Measurements from ENCODE around the gene ATP13A2.
"Not testable (repeated sequence)": the region's sequence is repeated elsewhere in the genome, so short reads cannot be mapped to it uniquely, and the experiment has no call there.

The ATP13A2 gene

GRCh38 chr1:16954579-16954978 is 57.1 kb downstream of the ATP13A2 start:
- Histone ChIP-seq H2BK12ac (ENCODE audit: low read length in 2 of 2) (no peak overlapping the region), H4K91ac (ENCODE audit: low read length) (no peak overlapping the region), H3K27ac (ENCODE audit: low read length, poor library complexity, severe bottlenecking) (no peak overlapping the region), H3K4ac (ENCODE audit: low read depth in 1 of 2, low read length in 2 of 2) (no peak overlapping the region), H2BK5ac (ENCODE audit: low read depth, low read length, poor library complexity, severe bottlenecking) (no peak overlapping the region), H2AFZ (ENCODE audit: low read depth, low read length) (no peak overlapping the region), H2BK15ac (ENCODE audit: low read depth, poor library complexity, severe bottlenecking) (no peak overlapping the region), H3K4me3 (ENCODE audit: insufficient read depth in 1 of 2, low read depth in 1 of 2, low read length in 2 of 2) (no peak overlapping the region), H3K4me2 (ENCODE audit: low read length, poor library complexity, severe bottlenecking) (no peak overlapping the region), H3K36me3 (ENCODE audit: control insufficient read depth in 1 of 2, insufficient read depth in 2 of 2, low read depth in 1 of 2, low read length in 2 of 2) (peaks cover 7 to 32% of the 10 kb centered on the region in 2 experiments), H2BK120ac (ENCODE audit: low read depth, low read length) (no peak overlapping the region), H3K23ac (ENCODE audit: low read length in 2 of 2) (no peak overlapping the region), H3K4me1 (ENCODE audit: control insufficient read depth, insufficient read depth, low read depth, low read length) (peaks cover 4% of the 10 kb centered on the region), H3K14ac (ENCODE audit: low read length in 2 of 2) (no peak overlapping the region), H2AK5ac (ENCODE audit: low read length, severe bottlenecking) (no peak overlapping the region), H3K9ac (ENCODE audit: low read length) (no peak overlapping the region), H3K79me1 (replicated peaks; ENCODE audit: low read length, poor library complexity, severe bottlenecking) (no peaks in the 10 kb centered on the region), H3K9me3 (ENCODE audit: control insufficient read depth, low read length) (no peaks in the 10 kb centered on the region), H3K18ac (ENCODE audit: low read depth in 1 of 2, low read length in 2 of 2) (no peak overlapping the region), H3K27me3 (ENCODE audit: control insufficient read depth in 1 of 2, insufficient read depth in 1 of 2, low read length in 2 of 2) (no peaks in the 10 kb centered on the region), H4K8ac (ENCODE audit: low read length) (no peak overlapping the region)
- no peak for DNase-seq
- 95% methylated on average over 16 of the region's 18 CpGs for WGBS

- H4K8ac ChIP-seq (ENCODE audit: low read length); H3K4me2 ChIP-seq (ENCODE audit: low read length, poor library complexity, severe bottlenecking); H3K27ac ChIP-seq (ENCODE audit: low read length, poor library complexity, severe bottlenecking); H2BK5ac ChIP-seq (ENCODE audit: low read depth, low read length, poor library complexity, severe bottlenecking); H3K27me3 ChIP-seq (ENCODE audit: control insufficient read depth in 1 of 2, insufficient read depth in 1 of 2, low read length in 2 of 2); H3K9me3 ChIP-seq (ENCODE audit: control insufficient read depth, low read length); H3K79me1 ChIP-seq (replicated peaks; ENCODE audit: low read length, poor library complexity, severe bottlenecking); H3K14ac ChIP-seq (ENCODE audit: low read length in 2 of 2); H3K4me3 ChIP-seq (ENCODE audit: insufficient read depth in 1 of 2, low read depth in 1 of 2, low read length in 2 of 2); H2BK120ac ChIP-seq (ENCODE audit: low read depth, low read length); H4K91ac ChIP-seq (ENCODE audit: low read length); H2BK12ac ChIP-seq (ENCODE audit: low read length in 2 of 2); H3K18ac ChIP-seq (ENCODE audit: low read depth in 1 of 2, low read length in 2 of 2); H3K23ac ChIP-seq (ENCODE audit: low read length in 2 of 2); H2BK15ac ChIP-seq (ENCODE audit: low read depth, poor library complexity, severe bottlenecking); H2AK5ac ChIP-seq (ENCODE audit: low read length, severe bottlenecking); H3K9ac ChIP-seq (ENCODE audit: low read length); H3K4ac ChIP-seq (ENCODE audit: low read depth in 1 of 2, low read length in 2 of 2); H2AFZ ChIP-seq (ENCODE audit: low read depth, low read length); DNase-seq: not testable (repeated sequence)
- WGBS, result 96% methylated on average over 4 of the region's 4 CpGs
- peaks cover 4 to 26% of the 10 kb centered on the region in 2 experiments for H3K36me3 ChIP-seq (ENCODE audit: control insufficient read depth in 1 of 2, insufficient read depth in 2 of 2, low read depth in 1 of 2, low read length in 2 of 2)
- peaks cover 16% of the 10 kb centered on the region for H3K4me1 ChIP-seq (ENCODE audit: control insufficient read depth, insufficient read depth, low read depth, low read length)
These were observed 59.4 kb downstream of the ATP13A2 start for GRCh38 chr1:16952376-16952775.

- not testable (repeated sequence) for H2BK120ac ChIP-seq (ENCODE audit: low read depth, low read length); H2BK15ac ChIP-seq (ENCODE audit: low read depth, poor library complexity, severe bottlenecking); H3K14ac ChIP-seq (ENCODE audit: low read length in 2 of 2); H3K79me1 ChIP-seq (replicated peaks; ENCODE audit: low read length, poor library complexity, severe bottlenecking); H4K8ac ChIP-seq (ENCODE audit: low read length); H3K4me2 ChIP-seq (ENCODE audit: low read length, poor library complexity, severe bottlenecking); DNase-seq; H3K27me3 ChIP-seq (ENCODE audit: control insufficient read depth in 1 of 2, insufficient read depth in 1 of 2, low read length in 2 of 2); H3K18ac ChIP-seq (ENCODE audit: low read depth in 1 of 2, low read length in 2 of 2); H3K4ac ChIP-seq (ENCODE audit: low read depth in 1 of 2, low read length in 2 of 2); H2BK12ac ChIP-seq (ENCODE audit: low read length in 2 of 2); H4K91ac ChIP-seq (ENCODE audit: low read length); H3K27ac ChIP-seq (ENCODE audit: low read length, poor library complexity, severe bottlenecking); H2AFZ ChIP-seq (ENCODE audit: low read depth, low read length); H3K4me3 ChIP-seq (ENCODE audit: insufficient read depth in 1 of 2, low read depth in 1 of 2, low read length in 2 of 2); H2BK5ac ChIP-seq (ENCODE audit: low read depth, low read length, poor library complexity, severe bottlenecking); H2AK5ac ChIP-seq (ENCODE audit: low read length, severe bottlenecking); H3K23ac ChIP-seq (ENCODE audit: low read length in 2 of 2); H3K9me3 ChIP-seq (ENCODE audit: control insufficient read depth, low read length)
- WGBS, result 93% methylated on average over 7 of the region's 7 CpGs
- peaks cover 18% of the 10 kb centered on the region for H3K4me1 ChIP-seq (ENCODE audit: control insufficient read depth, insufficient read depth, low read depth, low read length)
- H3K36me3 ChIP-seq (ENCODE audit: control insufficient read depth in 1 of 2, insufficient read depth in 2 of 2, low read depth in 1 of 2, low read length in 2 of 2), result peaks cover 4 to 20% of the 10 kb centered on the region in 2 experiments
- H3K9ac ChIP-seq (ENCODE audit: low read length), result peak overlapping the region; percentile 53
These were observed 62.7 kb downstream of the ATP13A2 start for GRCh38 chr1:16949026-16949425.

- H3K23ac ChIP-seq (ENCODE audit: low read length in 2 of 2); DNase-seq; H3K18ac ChIP-seq (ENCODE audit: low read depth in 1 of 2, low read length in 2 of 2): not testable (repeated sequence)
These were observed 63.3 kb downstream of the ATP13A2 start for GRCh38 chr1:16948282-16948891.

More at GRCh38 chr1:16948282-16948891, 63.3 kb downstream of the ATP13A2 start:
- H3K14ac ChIP-seq (ENCODE audit: low read length in 2 of 2); H3K27me3 ChIP-seq (ENCODE audit: control insufficient read depth in 1 of 2, insufficient read depth in 1 of 2, low read length in 2 of 2); H2BK12ac ChIP-seq (ENCODE audit: low read length in 2 of 2); H3K4me2 ChIP-seq (ENCODE audit: low read length, poor library complexity, severe bottlenecking); H2BK120ac ChIP-seq (ENCODE audit: low read depth, low read length); H3K79me1 ChIP-seq (replicated peaks; ENCODE audit: low read length, poor library complexity, severe bottlenecking); H2AK5ac ChIP-seq (ENCODE audit: low read length, severe bottlenecking); H2BK15ac ChIP-seq (ENCODE audit: low read depth, poor library complexity, severe bottlenecking); H3K4ac ChIP-seq (ENCODE audit: low read depth in 1 of 2, low read length in 2 of 2); H4K8ac ChIP-seq (ENCODE audit: low read length); H2AFZ ChIP-seq (ENCODE audit: low read depth, low read length); H3K9me3 ChIP-seq (ENCODE audit: control insufficient read depth, low read length); H3K9ac ChIP-seq (ENCODE audit: low read length); H2BK5ac ChIP-seq (ENCODE audit: low read depth, low read length, poor library complexity, severe bottlenecking); H3K4me3 ChIP-seq (ENCODE audit: insufficient read depth in 1 of 2, low read depth in 1 of 2, low read length in 2 of 2); H4K91ac ChIP-seq (ENCODE audit: low read length): not testable (repeated sequence)
- peaks cover 4 to 26% of the 10 kb centered on the region in 2 experiments for H3K36me3 ChIP-seq (ENCODE audit: control insufficient read depth in 1 of 2, insufficient read depth in 2 of 2, low read depth in 1 of 2, low read length in 2 of 2)
- 92% methylated on average over 25 of the region's 26 CpGs for WGBS
- H3K4me1 ChIP-seq (ENCODE audit: control insufficient read depth, insufficient read depth, low read depth, low read length), result peaks cover 19% of the 10 kb centered on the region
- peak overlapping the region; percentile 11 for H3K27ac ChIP-seq (ENCODE audit: low read length, poor library complexity, severe bottlenecking)

Measured in mesenchymal stem cell (in vitro differentiated cells and primary cell).